HepG2 (cell line): Measurements from ENCODE around the gene PSMA7. TPM values are rescaled to one million over a fixed set of nuclear protein-coding genes. Genes with fewer than 3 reads are reported as not detected.

Experiments used
- FIP1L1 ChIP-seq: fragments of 200-400 bp; formaldehyde crosslinking; IDR thresholded peaks from 2 replicates; pipeline ENCODE4 v1.6.1; 2018; ENCODE audit warnings: low read depth, mild to moderate bottlenecking, low read length, moderate library complexity, borderline replicate concordance; ENCODE audit not compliant: insufficient read depth
- FOXO1 ChIP-seq: sonication (generic); formaldehyde crosslinking; IDR thresholded peaks from 2 replicates; pipeline ENCODE4 v1.4.0; 2020; ENCODE audit warnings: missing genetic modification reagents
- IKZF1 ChIP-seq: fragments of 450-650 bp; IDR thresholded peaks from 2 replicates; pipeline ENCODE4 v1.7.1; 2016
- IRX3 ChIP-seq: sonication (generic); formaldehyde crosslinking; IDR thresholded peaks from 2 replicates; pipeline ENCODE4 v1.8.1; 2023; ENCODE audit warnings: mild to moderate bottlenecking, low read depth, missing genetic modification reagents, borderline replicate concordance
- MAFG ChIP-seq: sonication (generic); formaldehyde crosslinking; IDR thresholded peaks from 2 replicates; pipeline ENCODE4 v1.5.1; 2020; ENCODE audit warnings: mild to moderate bottlenecking, missing genetic modification reagents
- NFIC ChIP-seq: IDR thresholded peaks from 2 replicates; pipeline ENCODE4 v1.6.1; 2012; ENCODE audit warnings: mild to moderate bottlenecking, low read length, inconsistent platforms
- PBX2 ChIP-seq: IDR thresholded peaks from 2 replicates; pipeline ENCODE4 v1.6.1; 2016; ENCODE audit warnings: control low read depth
- RARA ChIP-seq: IDR thresholded peaks from 2 replicates; pipeline ENCODE4 v1.6.1; 2016; ENCODE audit warnings: missing genetic modification reagents, missing compliant biosample characterization
- SMYD3 ChIP-seq: sonication (generic); formaldehyde crosslinking; IDR thresholded peaks from 2 replicates; pipeline ENCODE4 v1.8.1; 2023; ENCODE audit warnings: mild to moderate bottlenecking, missing genetic modification reagents
- TEF ChIP-seq: sonication (generic); formaldehyde crosslinking; IDR thresholded peaks from 2 replicates; pipeline ENCODE4 v1.5.0; 2020; ENCODE audit warnings: missing genetic modification reagents
- ZBTB42 ChIP-seq: sonication (generic); formaldehyde crosslinking; IDR thresholded peaks from 2 replicates; pipeline ENCODE4 v1.5.0; 2020; ENCODE audit warnings: mild to moderate bottlenecking, missing genetic modification reagents
- ZC3H13 ChIP-seq: sonication (generic); formaldehyde crosslinking; IDR thresholded peaks from 2 replicates; pipeline ENCODE4 v1.8.1; 2023; ENCODE audit warnings: mild to moderate bottlenecking, missing genetic modification reagents, moderate library complexity
- ZNF274 ChIP-seq: sonication (generic); formaldehyde crosslinking; IDR thresholded peaks from 2 replicates; pipeline ENCODE4 v1.5.1; 2020; ENCODE audit warnings: mild to moderate bottlenecking, missing genetic modification reagents
- ZNF326 ChIP-seq: sonication (generic); formaldehyde crosslinking; IDR thresholded peaks from 2 replicates; pipeline ENCODE4 v1.4.0; 2020; ENCODE audit warnings: missing genetic modification reagents, borderline replicate concordance
- ZNF407 ChIP-seq: sonication (generic); formaldehyde crosslinking; IDR thresholded peaks from one replicate; pipeline ENCODE4 v1.5.1; 2020; ENCODE audit warnings: mild to moderate bottlenecking, missing genetic modification reagents; ENCODE audit errors: not compliant biosample characterization
- ZNF44 ChIP-seq: sonication (generic); formaldehyde crosslinking; IDR thresholded peaks from 2 replicates; pipeline ENCODE4 v1.5.1; 2020; ENCODE audit warnings: mild to moderate bottlenecking, missing genetic modification reagents
- ZNF557 ChIP-seq: sonication (generic); formaldehyde crosslinking; IDR thresholded peaks from 2 replicates; pipeline ENCODE4 v1.4.0; 2020; ENCODE audit warnings: missing genetic modification reagents
- polyA plus RNA-seq, 8 experiments: library from polyadenylated mRNA; depleted of rRNA in 3 of 8; stranded (reverse) in 7 of 8; unstranded in 1 of 8; fragments of >200 nt; fragmentation: Illumina TruSeq in 4 of 8; extraction: Trizol in 4 of 8; gene quantifications; 2 replicates each; pipeline versions ENCODE4 v1.2.1 to v1.2.3, GENCODE V29; 2011 to 2016; ENCODE audit warnings: low read depth in 4 of 8, missing spikeins in 1 of 8, mixed read lengths in 1 of 8; ENCODE audit not compliant: insufficient read depth in 1 of 8
- total RNA-seq, 5 experiments: library from RNA; depleted of rRNA; stranded (reverse); fragments of >200 nt; fragmentation: Illumina TruSeq; extraction: Trizol; gene quantifications; 2 replicates each; pipeline ENCODE4 v1.2.3, GENCODE V29; 2016; ENCODE audit warnings: low read depth in 1 of 5

Gene PSMA7
- total and polyA plus RNA-seq, 2 of the 13 experiments (the other 11 are each of a cell fraction or from before 2014, with no cell fraction given) = 531 to 631 TPM

GRCh38 chr20:62182469-62183425 is 39.6 kb upstream of the PSMA7 start, which contains the start of gene MTG2 (continued):
- TF ChIP-seq FOXO1 (CRISPR knock-in tag) = peak; percentile 83
- peak; percentile 97 for TF ChIP-seq ZNF274 (CRISPR knock-in tag)
- TF ChIP-seq PBX2 (CRISPR knock-in tag) = no peak; the same call in 1 of the 2 replicates
- TF ChIP-seq ZC3H13 (CRISPR knock-in tag) = peak; percentile 98
- TF ChIP-seq SMYD3 = no peak; the same call in 1 of the 2 replicates
- TF ChIP-seq FIP1L1 = peak; percentile 91; the same call in 1 of the 2 replicates
- peak; percentile 94 for TF ChIP-seq ZNF326 (CRISPR knock-in tag)
- TF ChIP-seq IKZF1 = no peak
- TF ChIP-seq RARA = peak; percentile 71
- TF ChIP-seq ZNF557 (CRISPR knock-in tag) = peak; percentile 98
- TF ChIP-seq NFIC = no peak
- no peak for TF ChIP-seq MAFG (CRISPR knock-in tag)
- peak; percentile 99 for TF ChIP-seq ZNF407 (CRISPR knock-in tag)
- TF ChIP-seq IRX3 (CRISPR knock-in tag) = peak; percentile 91
- TF ChIP-seq ZBTB42 (CRISPR knock-in tag) = peak; percentile 62; the same call in 1 of the 2 replicates
- peak; percentile 62 for TF ChIP-seq ZNF44 (CRISPR knock-in tag)
- TF ChIP-seq TEF = peak; percentile 92
